ENCODE measurements around the gene DIS3L2. TPM values are rescaled to one million over a fixed set of nuclear protein-coding genes. Genes with fewer than 3 reads are reported as not detected.
"Not testable (repeated sequence)": the region's sequence is repeated elsewhere in the genome, so short reads cannot be mapped to it uniquely, and the experiment has no call there.

DIS3L2 gene
- total RNA-seq, 1 experiment from 2014 or later: 39.1 TPM

GRCh38 chr2:232323328-232323650 is 361.8 kb downstream of the DIS3L2 start:
- no peak overlapping the region for H3K4me2 ChIP-seq
- BruUV-seq (replicated peaks): no TSS peak

DNA sequence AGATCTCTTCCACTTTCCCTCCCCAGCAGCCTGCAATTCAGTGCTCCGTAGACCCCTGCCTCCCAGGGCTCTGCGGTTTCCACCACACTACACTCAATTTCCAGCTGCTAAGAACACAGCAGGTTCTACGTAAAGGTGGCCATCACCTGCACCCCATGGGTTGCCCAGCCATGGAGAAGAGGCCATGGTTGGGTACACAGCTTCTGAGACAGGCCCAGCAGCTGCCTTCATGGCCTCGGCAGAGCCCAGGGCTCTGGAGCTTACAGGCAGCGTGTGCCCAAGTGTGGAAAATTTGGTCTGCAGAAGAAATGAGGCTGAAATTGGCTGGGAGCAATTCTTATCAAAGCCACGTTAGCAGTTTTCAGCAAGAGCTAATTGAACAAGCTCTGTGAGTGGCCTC is 362.5 kb downstream of the DIS3L2 start:
- H3K27me3 ChIP-seq (ENCODE audit: insufficient read depth, low read depth); H3K36me3 ChIP-seq (ENCODE audit: low read depth); DNase-seq; H2AFZ ChIP-seq; H3K9me2 ChIP-seq (ENCODE audit: insufficient read depth); CTCF ChIA-PET; H3K4me3 ChIP-seq; POLR2A ChIA-PET (ENCODE audit: unreplicated experiment); H3K9me3 ChIP-seq (ENCODE audit: insufficient read depth, low read depth); H3F3A ChIP-seq (ENCODE audit: insufficient read depth, low read depth); H3K4me1 ChIP-seq (replicated peaks; ENCODE audit: insufficient read depth); H3K27ac ChIP-seq; H3K4me2 ChIP-seq; BruUV-seq (replicated peaks); H3K79me2 ChIP-seq (ENCODE audit: low read depth): not testable (repeated sequence)
- intact Hi-C loops (cut with micrococcal nuclease; ENCODE audit: unreplicated experiment): loop anchor here (10.0 kb wide), 1 partner anchor 201 kb away; the partner anchor contains the start of genes CHRND and PRSS56
- peaks cover 14% of the 10 kb centered on the region; the same call in 1 of the 2 replicates for H4K20me1 ChIP-seq (ENCODE audit: insufficient read depth)

More at GRCh38 chr2:232323328-232323650, 361.8 kb downstream of the DIS3L2 start:
- H3K27me3 ChIP-seq (ENCODE audit: insufficient read depth, low read depth): no peaks in the 10 kb centered on the region
- H3K4me3 ChIP-seq: no peak overlapping the region
- peaks cover 14% of the 10 kb centered on the region; the same call in 1 of the 2 replicates for H4K20me1 ChIP-seq (ENCODE audit: insufficient read depth)
- H3K4me1 ChIP-seq (replicated peaks; ENCODE audit: insufficient read depth): no peaks in the 10 kb centered on the region
- no peak overlapping the region for H3K27ac ChIP-seq
- no peaks in the 10 kb centered on the region for H3K36me3 ChIP-seq (ENCODE audit: low read depth)
- CTCF ChIA-PET: no interaction called here
- H2AFZ ChIP-seq: no peak overlapping the region
- no peaks in the 10 kb centered on the region for H3K79me2 ChIP-seq (ENCODE audit: low read depth)
- H3K9me2 ChIP-seq (ENCODE audit: insufficient read depth): no peaks in the 10 kb centered on the region
- intact Hi-C loops (cut with micrococcal nuclease; ENCODE audit: unreplicated experiment): loop anchor here (10.0 kb wide), 1 partner anchor 202 kb away; the partner anchor contains the start of genes CHRND and PRSS56
- H3F3A ChIP-seq (ENCODE audit: insufficient read depth, low read depth): peaks cover 4% of the 10 kb centered on the region; the same call in 1 of the 2 replicates
- TF ChIP-seq EZH2 (IDR thresholded peaks at IDR 0.05; ENCODE audit: low read depth): no peak
- no peak for TF ChIP-seq CTCF (conservative IDR thresholded peaks at IDR 0.05)
- H3K9me3 ChIP-seq (ENCODE audit: insufficient read depth, low read depth): no peaks in the 10 kb centered on the region
- POLR2A ChIA-PET (ENCODE audit: unreplicated experiment): no interaction called here
- no peak for DNase-seq

- Histone ChIP-seq H3K9me2 (ENCODE audit: insufficient read depth) (no peaks in the 10 kb centered on the region), H3K36me3 (ENCODE audit: low read depth) (no peaks in the 10 kb centered on the region), H2AFZ (no peak overlapping the region), H3K4me1 (replicated peaks; ENCODE audit: insufficient read depth) (no peaks in the 10 kb centered on the region), H3K4me2 (no peak overlapping the region), H3K4me3 (no peak overlapping the region), H4K20me1 (ENCODE audit: insufficient read depth) (peaks cover 14% of the 10 kb centered on the region; the same call in 1 of the 2 replicates), H3K27me3 (ENCODE audit: insufficient read depth, low read depth) (no peaks in the 10 kb centered on the region), H3K9me3 (ENCODE audit: insufficient read depth, low read depth) (no peaks in the 10 kb centered on the region), H3K27ac (no peak overlapping the region), H3K79me2 (ENCODE audit: low read depth) (no peaks in the 10 kb centered on the region), H3F3A (ENCODE audit: insufficient read depth, low read depth) (peaks cover 4% of the 10 kb centered on the region; the same call in 1 of the 2 replicates)
- intact Hi-C loops (cut with micrococcal nuclease; ENCODE audit: unreplicated experiment): loop anchor here (5.0 to 10.0 kb wide), 2 partner anchors 113 to 200 kb away; partner anchors contain the start of genes CHRND and PRSS56
- no peak for DNase-seq
- no peak for TF ChIP-seq CTCF (conservative IDR thresholded peaks at IDR 0.05)
- TF ChIP-seq EZH2 (IDR thresholded peaks at IDR 0.05; ENCODE audit: low read depth): no peak
- BruUV-seq (replicated peaks): no TSS peak
- POLR2A ChIA-PET (ENCODE audit: unreplicated experiment): no interaction called here
- CTCF ChIA-PET: interaction anchor here (0.8 kb wide), 1 partner anchor 401 kb away, joined by 3 read pairs; no protein-coding TSS in a partner anchor
These were observed 363.3 kb downstream of the DIS3L2 start for GRCh38 chr2:232324778-232325177.
